ENCODE data around the gene COL16A1.
A peak's percentile ranks its signal among the peaks of the same experiment; 100 is the strongest.

The COL16A1 gene

DNA sequence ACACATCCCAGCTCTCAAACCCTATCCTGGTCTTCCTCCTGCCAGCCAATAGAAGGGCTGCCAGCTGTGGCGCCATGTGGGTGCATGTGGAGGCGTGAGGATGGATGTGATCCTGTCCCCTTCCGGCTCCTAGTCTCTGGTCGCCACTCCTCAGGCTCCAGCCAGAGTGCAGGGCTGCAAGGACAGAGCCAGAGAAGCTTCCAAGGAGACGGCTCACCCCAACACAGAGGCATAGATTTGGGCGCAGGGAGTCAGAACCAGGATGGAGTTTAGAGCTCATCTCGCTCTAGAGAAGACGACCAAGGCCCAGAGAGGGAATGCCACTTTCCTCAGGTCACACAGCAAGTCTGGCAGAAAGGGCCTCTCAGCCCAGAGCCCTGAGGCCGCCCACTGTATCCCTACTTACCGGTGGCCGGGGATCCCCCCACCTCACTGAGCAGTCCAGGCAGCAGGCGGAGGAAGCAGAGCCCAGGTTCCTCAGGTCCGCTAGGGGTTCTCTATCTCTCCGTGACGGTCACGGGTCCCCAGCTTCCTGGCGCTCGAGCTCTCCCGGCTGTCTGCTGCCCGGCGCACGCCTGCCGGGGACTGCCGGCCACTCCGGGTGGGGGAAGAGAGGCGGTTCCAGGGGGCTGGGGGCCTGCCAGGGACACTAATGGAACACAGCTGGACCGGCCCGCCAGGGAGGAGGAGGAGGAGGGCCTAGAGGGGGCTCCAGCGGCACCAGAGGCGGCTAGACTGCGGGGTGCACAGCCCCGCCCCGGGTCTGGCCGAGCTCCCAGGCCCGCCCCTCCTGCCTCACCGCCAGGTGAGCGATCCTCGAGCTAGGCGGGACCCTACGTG, at the start of gene COL16A1:
Gene COL16A1, minus strand, starts transcription at position 587 of the 840 bp plus-strand sequence. CDS start 1,824 bp downstream, outside the sequence.
- no peak for DNase-seq

DNA sequence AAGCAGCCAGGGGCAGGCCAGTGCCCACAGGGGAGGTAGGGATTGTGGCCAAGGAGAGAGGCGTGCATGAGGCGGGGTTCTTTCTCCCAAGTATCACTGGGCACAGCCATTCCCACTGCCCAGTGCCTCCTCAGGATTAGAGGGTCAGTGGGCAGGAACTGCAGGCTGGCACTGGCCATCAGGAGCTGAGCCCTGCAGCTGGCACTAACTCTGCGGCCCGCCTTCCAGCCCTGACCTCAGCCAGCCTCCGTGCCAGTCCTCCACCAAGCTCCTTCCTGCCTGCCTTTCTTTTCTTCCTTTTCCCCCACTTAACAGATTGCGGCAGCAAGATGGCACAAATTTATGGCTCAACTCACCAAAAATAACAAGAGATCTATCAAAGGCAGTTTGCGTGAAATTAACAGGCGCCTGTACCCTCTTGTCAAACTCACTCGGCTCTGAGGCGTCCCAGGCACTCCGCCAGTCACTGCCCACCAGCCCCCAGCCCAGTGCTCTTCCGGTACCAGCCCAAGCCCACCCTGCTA, 49.2 kb upstream of the COL16A1 start:
- no peak for DNase-seq

DNA sequence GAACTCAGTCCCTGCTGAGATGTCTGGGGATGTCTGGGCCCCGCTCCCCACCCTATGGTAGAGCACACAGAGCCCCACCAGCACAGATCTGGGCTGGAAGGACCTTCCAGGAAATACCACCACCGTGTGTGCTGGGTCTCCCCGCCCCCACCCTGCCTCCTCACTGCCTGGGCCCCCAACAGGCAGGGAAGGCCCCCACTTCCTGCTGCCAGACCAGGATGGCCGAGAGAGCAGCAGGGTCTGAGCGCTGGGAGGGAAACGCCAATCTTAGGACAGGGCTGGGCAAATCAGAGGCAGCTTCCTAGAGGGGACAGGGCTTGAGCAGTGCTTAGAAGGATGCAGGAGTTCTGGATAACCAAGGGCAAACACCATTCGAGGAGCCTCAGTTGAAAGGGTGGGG, 48.4 kb upstream of the COL16A1 start:
- no peak for DNase-seq

DNA sequence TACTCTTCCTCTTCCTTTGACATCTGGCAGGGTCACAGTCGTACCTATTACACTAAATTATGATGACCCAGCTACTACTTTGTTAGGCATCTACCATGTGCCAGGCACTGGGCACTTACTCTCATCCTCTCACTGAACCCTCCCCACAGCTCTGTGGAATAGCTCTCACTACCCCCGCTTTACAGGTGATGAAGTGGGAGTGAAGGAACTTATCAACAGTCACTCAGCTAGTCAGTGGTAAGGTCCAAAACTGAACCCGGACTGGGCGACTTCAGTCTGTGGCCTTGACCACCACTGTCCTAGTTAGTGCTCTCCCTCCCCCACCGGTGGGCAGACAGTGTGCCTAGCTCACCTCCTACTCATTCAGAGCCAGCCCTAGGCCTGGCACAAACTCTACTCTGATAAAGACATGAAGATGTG, 48.0 kb upstream of the COL16A1 start:
- DNase-seq: no peak

DNA sequence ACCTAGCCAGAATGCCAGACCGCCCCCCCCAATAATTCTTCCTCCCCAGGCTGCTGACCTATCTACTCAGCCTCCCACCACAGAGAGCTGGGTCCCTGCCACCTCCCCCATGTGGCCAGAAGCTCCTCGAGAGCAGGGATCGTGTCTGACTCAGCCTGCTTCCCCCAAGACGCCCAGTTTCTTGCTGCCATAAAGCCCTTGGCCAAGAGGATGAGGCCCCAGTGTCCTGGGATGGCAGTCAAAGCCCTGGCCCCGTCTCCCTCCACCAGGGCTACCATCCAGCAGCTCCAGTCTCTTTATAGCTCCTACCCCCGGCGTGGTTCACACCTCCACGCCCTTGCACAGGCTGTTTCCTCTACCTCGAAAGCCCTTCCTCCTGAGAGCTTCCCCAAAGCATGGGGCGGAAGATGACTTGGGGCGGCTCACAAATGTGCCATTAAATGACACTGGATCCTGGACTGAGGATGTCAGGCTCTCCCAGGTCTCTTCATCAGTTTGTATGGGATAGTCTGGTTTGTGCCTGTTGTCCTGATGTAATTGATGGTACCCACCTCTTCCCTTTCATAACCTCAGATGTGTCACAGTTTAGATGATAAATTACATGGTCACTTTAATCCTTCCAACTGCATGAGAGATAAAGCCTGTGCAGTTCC, 47.2 kb upstream of the COL16A1 start:
- no peak for DNase-seq

DNA sequence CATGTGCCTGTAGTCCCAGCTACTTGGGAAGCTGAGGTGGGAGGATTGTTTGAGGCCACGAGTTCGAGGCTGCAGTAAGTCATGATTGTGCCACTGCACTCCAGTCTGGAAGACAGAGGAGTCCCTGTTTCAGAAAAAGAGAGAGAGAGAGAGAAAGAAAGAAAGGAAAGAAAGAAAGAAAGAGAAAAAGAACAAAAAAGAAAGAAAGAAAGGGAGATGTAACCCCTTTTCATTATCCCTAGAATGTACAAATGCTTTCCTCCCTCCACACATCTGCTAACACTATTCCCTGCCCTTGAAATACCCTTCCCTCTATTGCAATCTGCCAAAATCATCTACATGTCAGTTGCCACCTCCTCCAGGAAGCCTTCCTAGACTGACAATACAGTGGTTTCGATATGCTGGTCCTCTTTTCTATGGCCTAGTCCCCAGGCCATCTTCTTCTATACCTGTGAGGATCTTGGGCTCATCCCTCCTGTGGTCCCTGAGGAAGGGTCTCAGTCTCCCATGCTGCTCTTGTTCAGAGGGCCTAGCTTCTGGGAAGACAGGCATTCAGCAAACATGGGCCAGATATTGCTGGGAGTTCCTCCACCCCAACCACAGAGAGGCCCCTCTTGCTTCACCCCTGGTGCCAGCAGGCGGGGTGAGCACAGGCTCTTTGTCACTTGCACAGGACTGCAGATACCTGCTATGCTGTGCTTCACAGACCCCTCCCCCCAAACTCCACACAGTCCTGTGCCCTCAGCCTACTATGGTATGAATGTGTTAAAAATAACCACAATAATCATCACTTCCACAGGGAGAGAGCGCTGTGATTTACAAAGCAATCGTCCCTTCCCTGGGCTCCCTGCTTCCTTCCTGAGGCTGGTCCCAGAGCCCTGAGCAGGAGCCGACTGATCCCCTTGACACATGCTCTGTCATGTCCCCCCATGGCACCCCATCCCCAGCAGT, 46.2 kb upstream of the COL16A1 start:
- no peak for DNase-seq

DNA sequence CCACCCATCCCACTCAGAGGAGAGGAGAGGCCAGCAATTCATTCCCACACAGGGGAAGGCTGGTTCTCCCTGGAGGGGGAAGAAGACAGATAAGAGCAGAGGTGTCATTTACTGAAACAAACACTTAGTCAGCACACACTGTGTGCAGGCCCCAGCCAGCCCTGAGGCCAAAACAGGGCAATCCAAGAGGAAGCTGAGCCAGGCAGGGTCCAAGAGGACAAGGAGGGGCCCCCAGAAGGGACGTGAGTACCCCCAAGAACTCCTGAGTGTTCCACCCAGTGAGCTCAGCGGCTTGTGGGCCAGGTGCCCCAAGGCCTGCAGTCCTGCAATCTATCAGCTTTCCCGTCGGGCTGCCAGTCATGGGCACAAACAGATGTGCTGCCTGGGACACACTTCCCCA, 44.5 kb upstream of the COL16A1 start:
- no peak for DNase-seq

DNA sequence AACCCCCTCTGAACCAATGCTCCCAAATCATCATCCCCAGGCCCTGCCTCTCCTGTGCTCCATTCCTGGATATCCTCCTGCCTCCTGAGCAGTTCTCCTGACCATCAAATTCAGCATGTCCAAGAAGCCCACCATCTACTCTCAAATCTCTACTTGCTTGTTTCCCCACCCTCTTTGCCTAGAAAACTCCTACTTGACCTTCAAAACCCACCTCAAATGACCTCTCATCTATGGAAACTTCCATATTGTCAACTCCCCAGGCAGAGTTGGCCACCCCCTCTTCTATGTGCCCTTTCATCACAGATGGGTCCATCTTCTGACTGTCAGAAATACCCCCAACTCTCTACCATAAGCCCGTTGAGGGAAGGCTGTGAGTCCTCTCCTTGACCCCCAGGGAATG, 43.5 kb upstream of the COL16A1 start:
- DNase-seq: no peak

DNA sequence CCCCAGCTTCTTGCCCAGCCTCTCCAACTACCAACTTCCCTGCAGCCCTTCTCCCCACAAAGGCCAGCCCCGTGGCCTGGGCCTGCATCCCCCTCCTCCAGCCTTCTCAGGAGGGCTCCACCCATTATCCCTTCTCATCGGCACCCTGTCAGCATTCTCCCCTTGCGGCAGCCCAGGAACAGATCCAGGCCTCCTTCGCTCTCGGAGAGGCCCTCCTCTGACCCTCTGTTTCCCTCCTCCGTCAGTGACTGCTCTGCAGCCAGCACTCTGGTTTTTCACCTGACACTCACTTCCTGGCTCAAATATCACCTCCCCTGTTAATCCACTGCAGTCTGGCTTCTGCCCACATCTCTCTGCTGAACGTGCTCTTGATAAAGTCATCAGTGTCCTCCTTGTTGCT, 42.9 kb upstream of the COL16A1 start:
- DNase-seq: no peak

DNA sequence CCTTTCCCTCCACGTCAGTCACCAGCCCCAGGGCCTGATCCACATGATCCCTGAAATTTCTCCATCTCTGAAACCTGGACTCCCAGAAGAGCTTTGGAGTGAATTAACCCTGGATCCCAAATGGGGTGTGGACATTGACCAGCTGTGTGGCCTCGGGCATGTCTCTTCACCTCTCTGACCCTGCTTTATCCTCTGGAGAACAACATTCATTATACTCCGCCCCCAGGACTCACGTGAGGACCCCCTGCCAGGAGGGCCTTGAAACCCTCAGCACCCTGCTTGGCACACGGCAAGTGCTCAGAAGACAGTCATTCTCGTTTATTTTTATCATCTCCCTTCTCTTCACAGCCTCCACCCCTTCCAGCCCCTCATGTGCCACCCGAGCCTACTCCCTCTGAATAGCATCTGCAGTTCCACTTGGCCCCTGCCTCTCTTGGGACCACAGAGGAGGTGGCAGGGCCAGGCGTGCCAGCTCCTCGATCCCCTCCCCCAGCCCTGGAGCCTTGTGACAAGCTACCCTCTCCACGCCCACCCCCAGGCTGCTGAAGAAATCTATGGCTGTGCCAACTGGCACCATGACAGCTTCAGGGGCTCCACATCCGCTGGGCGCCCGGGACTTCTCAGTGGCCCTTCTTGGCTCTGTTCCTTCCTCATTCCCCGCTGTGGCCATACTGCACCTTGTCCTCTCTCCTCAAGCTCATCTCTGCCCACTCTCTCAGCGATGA, 42.3 kb upstream of the COL16A1 start:
- no peak for DNase-seq

DNA sequence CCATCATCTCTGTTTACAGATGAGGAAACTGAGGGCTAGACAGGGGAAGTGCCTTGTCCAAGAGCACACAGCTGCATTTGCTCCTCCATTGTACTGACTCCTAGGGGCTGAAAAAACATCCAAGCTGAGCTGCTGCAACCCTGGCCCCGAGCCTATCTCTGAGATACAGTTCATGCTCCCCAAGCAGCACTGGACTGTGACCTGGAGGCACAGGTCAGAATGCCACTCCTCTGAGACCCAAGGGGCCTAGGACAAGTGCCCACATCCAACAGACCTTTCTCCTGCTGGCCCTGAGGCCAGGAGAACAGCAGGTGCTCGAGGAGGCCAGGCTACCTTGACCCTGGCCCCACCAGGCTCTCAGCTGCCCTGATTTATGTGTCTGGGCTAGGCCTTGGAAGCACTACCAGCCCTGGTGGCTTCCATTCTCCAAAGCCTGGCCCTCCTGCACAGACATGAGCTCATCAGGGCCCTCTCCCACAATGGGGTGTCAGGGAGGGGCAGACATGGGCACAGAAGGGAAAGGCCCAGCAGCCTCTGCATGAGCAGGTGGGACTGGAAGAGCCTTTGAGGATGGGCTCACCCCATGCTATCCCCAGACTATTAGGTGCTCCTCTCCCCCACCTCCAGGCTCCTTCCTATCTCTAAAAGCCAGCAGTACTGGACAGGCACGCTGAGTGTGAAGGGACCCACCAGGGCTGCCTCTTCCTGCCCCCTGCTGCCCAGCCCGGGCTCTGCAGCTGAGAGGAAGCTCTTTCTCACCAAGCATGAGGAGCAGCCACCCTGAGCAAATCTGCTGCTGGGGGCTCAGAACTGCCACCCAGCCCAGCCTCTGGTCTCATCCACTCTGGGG, 41.5 kb upstream of the COL16A1 start:
- DNase-seq: peak; percentile 36 to 43

DNA sequence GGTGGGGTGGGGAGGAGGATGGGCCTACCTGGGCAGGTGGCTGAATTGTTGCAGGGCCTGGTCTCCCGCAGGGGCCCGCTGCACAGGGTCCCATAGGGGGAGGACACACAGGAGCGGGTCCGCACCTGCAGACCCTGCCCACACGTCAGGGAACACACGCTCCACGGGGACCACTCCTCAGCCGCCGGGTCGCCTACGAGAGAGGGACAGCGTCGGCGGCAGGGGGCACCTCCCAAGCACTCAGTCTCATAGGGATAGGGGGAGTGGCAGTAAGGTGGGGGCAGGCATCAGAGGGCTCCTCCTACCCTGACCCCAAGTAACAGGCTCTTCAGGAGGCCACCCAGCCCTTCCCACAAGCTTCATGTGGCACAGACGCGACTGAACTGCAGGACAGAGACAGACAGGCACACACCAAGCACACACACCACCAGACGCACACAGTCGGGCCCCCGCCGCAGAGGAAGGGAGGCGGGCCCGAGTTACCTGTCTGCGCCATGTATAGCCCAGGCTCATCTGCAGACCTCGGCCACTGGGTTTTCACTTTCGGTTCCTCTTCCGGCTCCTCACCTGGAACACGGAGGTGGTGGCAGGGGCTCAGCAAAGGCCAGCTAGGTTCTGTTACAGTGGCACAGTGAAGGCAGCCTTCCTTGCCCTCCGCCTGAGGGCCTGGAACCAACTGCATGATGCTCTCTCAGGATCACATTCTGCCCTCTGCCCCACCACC, 40.5 kb upstream of the COL16A1 start:
- DNase-seq: no peak

DNA sequence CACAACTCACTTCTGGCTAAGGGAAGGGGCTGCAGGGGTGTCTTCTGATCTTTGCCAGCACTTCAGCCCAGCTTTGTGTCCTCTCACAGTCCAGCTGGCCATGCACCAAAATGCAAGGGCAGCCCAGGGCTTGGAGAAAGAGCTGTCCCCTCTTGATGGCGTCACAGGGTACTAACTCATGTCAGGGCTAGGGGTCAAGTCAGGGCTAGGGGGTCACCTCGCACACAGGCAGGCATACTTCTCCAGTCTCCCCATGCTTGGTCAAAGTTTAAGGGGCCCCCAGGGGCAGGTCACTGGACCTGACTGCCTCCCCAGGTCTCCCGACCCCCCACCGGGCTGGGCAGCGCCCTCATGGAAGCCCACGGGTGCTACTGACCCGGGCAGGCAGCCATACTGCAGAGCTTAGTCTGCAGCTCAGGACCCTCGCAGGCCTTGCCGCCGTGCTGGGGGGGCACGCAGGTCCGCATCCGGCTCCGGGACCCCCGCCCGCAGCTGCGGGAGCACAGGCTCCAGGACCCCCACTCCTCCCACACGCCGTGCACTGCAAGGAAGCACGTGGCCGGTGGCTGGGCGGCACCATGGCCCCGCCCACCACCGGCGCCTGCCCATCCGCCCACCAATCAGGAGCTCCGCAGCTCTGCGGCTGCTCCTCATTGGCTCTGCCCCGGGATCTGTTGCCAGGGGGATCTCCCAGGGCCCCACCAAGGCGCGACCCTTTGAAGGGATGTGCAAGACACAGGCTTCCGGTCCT, 38.8 kb upstream of the COL16A1 start:
- no peak for DNase-seq

DNA sequence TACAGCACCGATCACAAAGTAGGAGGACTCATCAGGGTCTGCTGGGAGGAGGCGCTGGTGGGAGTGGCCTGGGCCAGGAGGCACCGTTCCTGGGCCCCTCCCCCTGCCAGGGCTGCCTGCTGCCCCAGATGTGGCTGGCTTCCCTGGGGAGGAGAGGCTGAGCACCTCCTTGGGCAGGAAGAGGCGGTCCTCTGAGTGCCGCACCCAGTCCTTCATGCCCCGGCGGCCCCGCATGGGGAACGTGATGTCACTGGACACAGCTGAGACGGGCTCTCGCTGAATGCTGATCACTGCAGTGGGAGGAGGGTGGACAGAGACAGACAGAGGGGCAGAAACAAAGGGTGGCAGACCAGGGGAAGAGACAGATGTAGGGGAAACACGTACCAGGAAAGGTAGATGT, 35.5 kb upstream of the COL16A1 start:
- peak; percentile 23 to 31 for DNase-seq

DNA sequence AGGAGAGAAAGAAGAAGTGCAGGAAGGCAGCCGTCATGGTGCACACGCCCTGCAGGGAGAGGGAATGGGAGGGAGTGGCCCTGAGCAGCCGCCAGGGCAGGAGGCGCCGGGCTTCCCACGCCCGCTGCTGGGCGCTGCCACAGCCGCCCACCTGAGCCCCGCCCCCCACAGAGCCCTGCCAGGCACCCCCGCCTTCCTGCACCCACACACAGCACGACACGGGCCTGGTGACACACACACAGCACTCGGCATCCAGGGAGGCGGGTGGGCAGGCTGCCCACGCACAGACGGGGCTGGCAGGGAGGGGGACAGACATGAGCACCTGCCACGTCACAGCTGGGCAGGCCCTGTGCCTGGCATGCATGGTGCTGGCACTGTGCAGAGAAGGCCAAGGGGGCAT, 32.9 kb upstream of the COL16A1 start:
- peak; percentile 72 to 83 for DNase-seq

DNA sequence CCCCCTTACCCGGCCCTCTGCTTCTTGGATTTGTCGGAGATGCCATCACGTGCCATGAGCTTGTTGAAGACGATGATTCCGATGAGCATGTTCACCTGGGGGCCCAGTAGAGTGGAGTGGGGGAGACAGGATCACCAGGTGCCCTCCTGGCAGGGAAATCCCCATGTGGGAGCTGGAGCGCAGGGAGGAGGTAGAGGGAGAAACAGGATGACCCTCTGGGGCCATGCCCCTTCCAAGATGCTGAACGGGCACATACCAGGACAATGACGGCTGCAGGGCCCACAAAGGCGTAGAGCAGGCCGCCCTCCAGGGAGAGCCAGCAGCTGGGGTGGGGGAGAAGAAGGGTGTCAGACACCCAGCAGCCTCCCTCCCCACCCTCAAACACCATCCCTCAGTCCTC, 31.8 kb upstream of the COL16A1 start:
- DNase-seq: no peak

DNA sequence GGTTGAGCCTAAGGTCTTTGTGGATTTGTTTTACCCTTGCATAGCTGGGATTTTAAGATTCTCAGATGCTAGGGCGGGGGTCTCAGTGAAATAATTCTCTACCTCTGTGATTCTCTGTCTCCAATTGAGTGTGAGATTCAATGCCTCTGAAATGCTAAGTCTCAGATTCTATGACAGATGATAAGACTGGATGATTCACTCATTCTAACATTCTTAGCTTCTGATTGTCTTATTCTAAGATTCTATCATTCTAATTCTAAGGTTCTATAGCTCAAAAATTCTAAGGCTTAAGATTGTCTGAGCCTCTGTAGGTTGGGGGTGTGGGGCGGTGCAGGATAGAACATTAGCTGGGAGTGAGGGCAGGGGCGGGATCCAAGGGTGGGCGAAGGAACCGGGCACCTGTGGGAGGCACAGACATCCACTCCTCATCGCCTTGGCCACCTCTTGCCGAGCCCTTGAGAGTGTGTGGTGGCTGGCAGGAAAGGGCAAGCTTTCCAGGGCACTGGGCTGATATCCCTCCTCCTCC, 30.8 kb upstream of the COL16A1 start:
- DNase-seq: no peak

DNA sequence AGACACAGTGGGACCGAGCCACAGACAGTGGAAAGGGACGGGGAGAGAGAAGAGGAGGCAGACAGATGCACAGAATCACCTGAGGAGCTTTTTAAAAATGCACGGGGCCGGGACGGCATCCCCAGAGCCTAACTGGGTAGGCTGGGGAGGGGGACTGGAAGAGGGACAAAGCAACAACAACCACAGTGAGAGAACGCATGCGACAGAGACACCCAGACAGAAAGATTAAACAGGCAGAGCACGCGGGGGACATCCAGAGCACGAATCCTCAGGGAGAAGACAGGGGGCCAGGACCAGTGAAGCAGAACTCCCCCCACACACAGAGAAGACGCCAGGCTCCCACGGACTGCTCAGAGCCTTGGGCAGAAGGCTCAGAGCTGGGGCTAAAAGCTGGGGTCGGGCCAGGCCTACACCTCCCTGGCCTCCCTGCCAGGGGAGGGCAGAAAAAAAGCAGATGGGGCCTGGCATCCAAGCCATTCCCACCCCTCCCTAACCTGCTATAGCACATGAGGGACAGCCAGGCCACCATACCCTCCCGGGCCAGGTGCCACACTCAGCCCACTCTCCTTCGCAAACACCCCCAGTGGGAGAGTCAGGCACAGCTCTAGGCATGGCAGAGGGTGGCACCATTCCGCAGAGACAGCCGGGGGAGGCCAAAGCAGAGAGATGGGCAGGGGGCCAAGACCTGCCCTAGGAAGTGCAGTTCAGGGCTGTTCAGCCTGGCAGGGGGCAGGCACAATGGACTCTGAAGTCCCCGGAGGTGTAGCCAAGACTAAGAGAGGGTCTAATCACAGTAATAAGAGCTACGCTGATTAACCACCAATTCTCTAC, 29.8 kb upstream of the COL16A1 start:
- no peak for DNase-seq

All from activated CD4-positive, alpha-beta T cell treated with anti-CD3 and anti-CD28 coated beads, Interleukin-2, amount 50 U/mL, for 4 hours (primary cell).